K562 (cell line): Measurements from ENCODE around the gene SAE1. TPM values are rescaled to one million over a fixed set of nuclear protein-coding genes. Genes with fewer than 3 reads are reported as not detected.

Experiments used
- ARNT ChIP-seq, 2 experiments: fragments of 450-650 bp; IDR thresholded peaks; 2 replicates each; pipeline ENCODE4 v1.6.1; 2016; ENCODE audit warnings: mild to moderate bottlenecking in 1 of 2
- C11orf30 ChIP-seq: fragments of 450-650 bp; IDR thresholded peaks from 2 replicates; pipeline ENCODE4 v1.6.1; 2016; ENCODE audit warnings: low read depth, mild to moderate bottlenecking
- DMBX1 ChIP-seq: fragments of 250-450 bp; sonication (Bioruptor Pico); IDR thresholded peaks from 2 replicates; pipeline ENCODE4 v1.8.0; 2022; ENCODE audit warnings: inconsistent platforms, mild to moderate bottlenecking, moderate library complexity, borderline replicate concordance
- KAT2B ChIP-seq: IDR thresholded peaks from one replicate; pipeline ENCODE4 v1.6.1; 2012; ENCODE audit warnings: low read depth, mild to moderate bottlenecking, control low read depth, inconsistent platforms, low read length, moderate library complexity
- NBN ChIP-seq: fragments of 450-650 bp; IDR thresholded peaks from 2 replicates; pipeline ENCODE4 v1.6.1; 2016; ENCODE audit warnings: low read depth, mild to moderate bottlenecking
- PCBP2 ChIP-seq: fragments of 200-400 bp; formaldehyde crosslinking; IDR thresholded peaks from 2 replicates; pipeline ENCODE4 v1.6.1; 2018; ENCODE audit warnings: low read length, low read depth, mild to moderate bottlenecking, moderate library complexity; ENCODE audit not compliant: poor library complexity, severe bottlenecking
- TRIM24 ChIP-seq, 2 experiments: fragments of 450-650 bp; IDR thresholded peaks; 2 replicates each; pipeline ENCODE4 v1.6.1; 2016
- ZBTB8A ChIP-seq: fragments of 450-650 bp; IDR thresholded peaks from 2 replicates; pipeline ENCODE4 v1.6.1; 2018; ENCODE audit warnings: mild to moderate bottlenecking, moderate library complexity; ENCODE audit not compliant: partially characterized antibody
- ZNF124 ChIP-seq: sonication (generic); formaldehyde crosslinking; IDR thresholded peaks from 2 replicates; pipeline ENCODE4 v1.8.1; 2022; ENCODE audit warnings: missing genetic modification reagents
- ZNF354B ChIP-seq: fragments of 250-450 bp; sonication (Bioruptor Pico); IDR thresholded peaks from 2 replicates; pipeline ENCODE4 v1.4.0; 2020
- polyA plus RNA-seq, 8 experiments: library from polyadenylated mRNA; depleted of rRNA in 4 of 8; stranded (reverse) in 5 of 8; unstranded in 3 of 8; fragments of >200 nt; fragmentation: Nextera tagmentation in 2 of 8; fragmentation: Illumina TruSeq in 1 of 8; extraction: Ambion mirVana in 2 of 8; extraction: Trizol in 1 of 8; gene quantifications; 2 replicates each; pipeline versions ENCODE4 v1.2.1 to v1.2.3, GENCODE V29; 2011 to 2014; ENCODE audit warnings: inconsistent platforms in 1 of 8, missing spikeins in 1 of 8
- total RNA-seq, 7 experiments: library from RNA; depleted of rRNA in 6 of 7; stranded (reverse); fragments of >200 nt in 6 of 7; fragmentation: Illumina TruSeq in 2 of 7; extraction: Trizol in 2 of 7; gene quantifications; 2 replicates each; pipeline versions ENCODE4 v1.2.1 to v1.2.3, GENCODE V29; 2011 to 2021; ENCODE audit warnings: low replicate concordance in 1 of 7
- TF ChIP-seq, protein P1 (sequence below): sonication (generic); formaldehyde crosslinking; IDR thresholded peaks from 2 replicates; pipeline ENCODE4 v1.8.1; 2023; ENCODE audit warnings: missing genetic modification reagents, mild to moderate bottlenecking, borderline replicate concordance
- TF ChIP-seq, protein P2 (sequence below): sonication (generic); formaldehyde crosslinking; IDR thresholded peaks from 2 replicates; pipeline ENCODE4 v1.8.1; 2023; ENCODE audit warnings: mild to moderate bottlenecking, missing genetic modification reagents
- TF ChIP-seq, protein P3 (sequence below): fragments of 250-450 bp; sonication (Bioruptor Pico); IDR thresholded peaks from 2 replicates; pipeline ENCODE4 v1.5.0; 2021; ENCODE audit warnings: mild to moderate bottlenecking, borderline replicate concordance
- TF ChIP-seq, protein P4 (sequence below): fragments of 450-650 bp; IDR thresholded peaks from 2 replicates; pipeline ENCODE4 v1.6.1; 2018; ENCODE audit not compliant: partially characterized antibody

Gene SAE1
- total and polyA plus RNA-seq, 9 of the 15 experiments (the other 6 are each of a cell fraction or from before 2014, with no cell fraction given): 82.8 to 299 (median 217) TPM

DNA sequence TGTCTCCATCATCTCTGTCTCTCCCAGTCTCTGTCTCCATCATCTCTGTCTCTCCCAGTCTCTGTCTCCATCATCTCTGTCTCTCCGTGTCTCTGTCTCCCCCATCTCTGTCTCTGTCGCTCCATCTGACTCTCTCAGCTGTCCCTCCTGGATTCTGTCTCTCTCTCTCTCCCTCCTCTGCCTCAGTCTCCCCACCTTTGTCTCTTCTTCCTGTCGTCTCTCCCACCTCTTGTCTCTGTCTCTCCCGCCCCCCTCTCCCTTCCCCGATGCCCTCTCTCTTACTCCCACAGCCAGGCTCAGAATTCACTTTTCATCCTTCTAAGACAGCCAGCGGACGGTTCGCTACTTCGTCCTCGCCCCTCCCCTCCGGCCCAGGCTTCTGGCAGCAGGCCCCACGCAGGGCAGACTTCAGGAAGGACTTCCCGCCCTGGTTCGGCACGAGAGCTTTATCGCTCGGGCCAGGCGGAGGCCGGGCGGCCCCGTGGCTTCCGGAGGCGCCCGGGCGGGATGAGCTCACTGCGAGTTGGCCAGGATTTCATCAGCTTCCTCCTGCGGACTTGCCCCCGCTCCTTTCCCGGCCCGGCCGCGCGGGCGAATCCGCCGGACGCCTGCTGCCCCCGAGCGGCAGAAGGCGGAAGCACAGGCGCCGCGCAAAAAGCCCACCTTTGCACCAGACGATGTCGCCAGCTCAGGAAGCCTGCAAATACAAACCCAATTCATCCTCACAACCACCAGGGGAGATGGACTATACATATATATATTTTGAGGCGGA, 113.3 kb downstream of the SAE1 start (continued):
- TF ChIP-seq, protein P1, sequence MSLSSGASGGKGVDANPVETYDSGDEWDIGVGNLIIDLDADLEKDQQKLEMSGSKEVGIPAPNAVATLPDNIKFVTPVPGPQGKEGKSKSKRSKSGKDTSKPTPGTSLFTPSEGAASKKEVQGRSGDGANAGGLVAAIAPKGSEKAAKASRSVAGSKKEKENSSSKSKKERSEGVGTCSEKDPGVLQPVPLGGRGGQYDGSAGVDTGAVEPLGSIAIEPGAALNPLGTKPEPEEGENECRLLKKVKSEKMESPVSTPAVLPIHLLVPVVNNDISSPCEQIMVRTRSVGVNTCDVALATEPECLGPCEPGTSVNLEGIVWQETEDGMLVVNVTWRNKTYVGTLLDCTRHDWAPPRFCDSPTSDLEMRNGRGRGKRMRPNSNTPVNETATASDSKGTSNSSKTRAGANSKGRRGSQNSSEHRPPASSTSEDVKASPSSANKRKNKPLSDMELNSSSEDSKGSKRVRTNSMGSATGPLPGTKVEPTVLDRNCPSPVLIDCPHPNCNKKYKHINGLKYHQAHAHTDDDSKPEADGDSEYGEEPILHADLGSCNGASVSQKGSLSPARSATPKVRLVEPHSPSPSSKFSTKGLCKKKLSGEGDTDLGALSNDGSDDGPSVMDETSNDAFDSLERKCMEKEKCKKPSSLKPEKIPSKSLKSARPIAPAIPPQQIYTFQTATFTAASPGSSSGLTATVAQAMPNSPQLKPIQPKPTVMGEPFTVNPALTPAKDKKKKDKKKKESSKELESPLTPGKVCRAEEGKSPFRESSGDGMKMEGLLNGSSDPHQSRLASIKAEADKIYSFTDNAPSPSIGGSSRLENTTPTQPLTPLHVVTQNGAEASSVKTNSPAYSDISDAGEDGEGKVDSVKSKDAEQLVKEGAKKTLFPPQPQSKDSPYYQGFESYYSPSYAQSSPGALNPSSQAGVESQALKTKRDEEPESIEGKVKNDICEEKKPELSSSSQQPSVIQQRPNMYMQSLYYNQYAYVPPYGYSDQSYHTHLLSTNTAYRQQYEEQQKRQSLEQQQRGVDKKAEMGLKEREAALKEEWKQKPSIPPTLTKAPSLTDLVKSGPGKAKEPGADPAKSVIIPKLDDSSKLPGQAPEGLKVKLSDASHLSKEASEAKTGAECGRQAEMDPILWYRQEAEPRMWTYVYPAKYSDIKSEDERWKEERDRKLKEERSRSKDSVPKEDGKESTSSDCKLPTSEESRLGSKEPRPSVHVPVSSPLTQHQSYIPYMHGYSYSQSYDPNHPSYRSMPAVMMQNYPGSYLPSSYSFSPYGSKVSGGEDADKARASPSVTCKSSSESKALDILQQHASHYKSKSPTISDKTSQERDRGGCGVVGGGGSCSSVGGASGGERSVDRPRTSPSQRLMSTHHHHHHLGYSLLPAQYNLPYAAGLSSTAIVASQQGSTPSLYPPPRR (CRISPR knock-in tag): peak; percentile 88; the same call in 1 of the 2 replicates
- peak; percentile 71 for TF ChIP-seq KAT2B
- TF ChIP-seq, protein P2, sequence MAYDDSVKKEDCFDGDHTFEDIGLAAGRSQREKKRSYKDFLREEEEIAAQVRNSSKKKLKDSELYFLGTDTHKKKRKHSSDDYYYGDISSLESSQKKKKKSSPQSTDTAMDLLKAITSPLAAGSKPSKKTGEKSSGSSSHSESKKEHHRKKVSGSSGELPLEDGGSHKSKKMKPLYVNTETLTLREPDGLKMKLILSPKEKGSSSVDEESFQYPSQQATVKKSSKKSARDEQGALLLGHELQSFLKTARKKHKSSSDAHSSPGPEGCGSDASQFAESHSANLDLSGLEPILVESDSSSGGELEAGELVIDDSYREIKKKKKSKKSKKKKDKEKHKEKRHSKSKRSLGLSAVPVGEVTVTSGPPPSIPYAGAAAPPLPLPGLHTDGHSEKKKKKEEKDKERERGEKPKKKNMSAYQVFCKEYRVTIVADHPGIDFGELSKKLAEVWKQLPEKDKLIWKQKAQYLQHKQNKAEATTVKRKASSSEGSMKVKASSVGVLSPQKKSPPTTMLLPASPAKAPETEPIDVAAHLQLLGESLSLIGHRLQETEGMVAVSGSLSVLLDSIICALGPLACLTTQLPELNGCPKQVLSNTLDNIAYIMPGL (CRISPR knock-in tag): peak; percentile 83; the same call in 1 of the 2 replicates
- peak; percentile 81 to 94; a peak in 3 of 4 replicates for TF ChIP-seq TRIM24 (IDR thresholded peaks at IDR 0.05)
- TF ChIP-seq DMBX1 (CRISPR knock-in tag): peak; percentile 17
- TF ChIP-seq ARNT (IDR thresholded peaks at IDR 0.05): peak; percentile 69 to 86
- peak; percentile 16; the same call in 1 of the 2 replicates for TF ChIP-seq C11orf30
- no peak for TF ChIP-seq ZBTB8A
- TF ChIP-seq NBN: peak; percentile 96
- TF ChIP-seq, protein P3, sequence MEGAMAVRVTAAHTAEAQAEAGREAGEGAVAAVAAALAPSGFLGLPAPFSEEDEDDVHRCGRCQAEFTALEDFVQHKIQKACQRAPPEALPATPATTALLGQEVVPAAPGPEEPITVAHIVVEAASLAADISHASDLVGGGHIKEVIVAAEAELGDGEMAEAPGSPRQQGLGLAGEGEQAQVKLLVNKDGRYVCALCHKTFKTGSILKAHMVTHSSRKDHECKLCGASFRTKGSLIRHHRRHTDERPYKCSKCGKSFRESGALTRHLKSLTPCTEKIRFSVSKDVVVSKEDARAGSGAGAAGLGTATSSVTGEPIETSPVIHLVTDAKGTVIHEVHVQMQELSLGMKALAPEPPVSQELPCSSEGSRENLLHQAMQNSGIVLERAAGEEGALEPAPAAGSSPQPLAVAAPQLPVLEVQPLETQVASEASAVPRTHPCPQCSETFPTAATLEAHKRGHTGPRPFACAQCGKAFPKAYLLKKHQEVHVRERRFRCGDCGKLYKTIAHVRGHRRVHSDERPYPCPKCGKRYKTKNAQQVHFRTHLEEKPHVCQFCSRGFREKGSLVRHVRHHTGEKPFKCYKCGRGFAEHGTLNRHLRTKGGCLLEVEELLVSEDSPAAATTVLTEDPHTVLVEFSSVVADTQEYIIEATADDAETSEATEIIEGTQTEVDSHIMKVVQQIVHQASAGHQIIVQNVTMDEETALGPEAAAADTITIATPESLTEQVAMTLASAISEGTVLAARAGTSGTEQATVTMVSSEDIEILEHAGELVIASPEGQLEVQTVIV (CRISPR knock-in tag): no peak
- no peak for TF ChIP-seq ZNF124 (CRISPR knock-in tag)
- TF ChIP-seq, protein P4, sequence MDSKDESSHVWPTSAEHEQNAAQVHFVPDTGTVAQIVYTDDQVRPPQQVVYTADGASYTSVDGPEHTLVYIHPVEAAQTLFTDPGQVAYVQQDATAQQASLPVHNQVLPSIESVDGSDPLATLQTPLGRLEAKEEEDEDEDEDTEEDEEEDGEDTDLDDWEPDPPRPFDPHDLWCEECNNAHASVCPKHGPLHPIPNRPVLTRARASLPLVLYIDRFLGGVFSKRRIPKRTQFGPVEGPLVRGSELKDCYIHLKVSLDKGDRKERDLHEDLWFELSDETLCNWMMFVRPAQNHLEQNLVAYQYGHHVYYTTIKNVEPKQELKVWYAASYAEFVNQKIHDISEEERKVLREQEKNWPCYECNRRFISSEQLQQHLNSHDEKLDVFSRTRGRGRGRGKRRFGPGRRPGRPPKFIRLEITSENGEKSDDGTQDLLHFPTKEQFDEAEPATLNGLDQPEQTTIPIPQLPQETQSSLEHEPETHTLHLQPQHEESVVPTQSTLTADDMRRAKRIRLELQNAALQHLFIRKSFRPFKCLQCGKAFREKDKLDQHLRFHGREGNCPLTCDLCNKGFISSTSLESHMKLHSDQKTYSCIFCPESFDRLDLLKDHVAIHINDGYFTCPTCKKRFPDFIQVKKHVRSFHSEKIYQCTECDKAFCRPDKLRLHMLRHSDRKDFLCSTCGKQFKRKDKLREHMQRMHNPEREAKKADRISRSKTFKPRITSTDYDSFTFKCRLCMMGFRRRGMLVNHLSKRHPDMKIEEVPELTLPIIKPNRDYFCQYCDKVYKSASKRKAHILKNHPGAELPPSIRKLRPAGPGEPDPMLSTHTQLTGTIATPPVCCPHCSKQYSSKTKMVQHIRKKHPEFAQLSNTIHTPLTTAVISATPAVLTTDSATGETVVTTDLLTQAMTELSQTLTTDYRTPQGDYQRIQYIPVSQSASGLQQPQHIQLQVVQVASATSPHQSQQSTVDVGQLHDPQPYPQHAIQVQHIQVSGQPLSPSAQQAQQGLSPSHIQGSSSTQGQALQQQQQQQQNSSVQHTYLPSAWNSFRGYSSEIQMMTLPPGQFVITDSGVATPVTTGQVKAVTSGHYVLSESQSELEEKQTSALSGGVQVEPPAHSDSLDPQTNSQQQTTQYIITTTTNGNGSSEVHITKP: peak; percentile 52
- no peak for TF ChIP-seq ZNF354B (CRISPR knock-in tag)
- TF ChIP-seq PCBP2: no peak
